ENCODE measurements around the gene SUN3.

GRCh38 chr7:48059706-48060105, 30.8 kb upstream of the SUN3 start:
- no peak for TF ChIP-seq POLR2A (IDR thresholded peaks at IDR 0.05)
- no peak for TF ChIP-seq CTCF (IDR thresholded peaks at IDR 0.05)

All from uterus (tissue), 2 donors.